Measurements from ENCODE around the gene C1orf159.
"Not testable (repeated sequence)": the region's sequence is repeated elsewhere in the genome, so short reads cannot be mapped to it uniquely, and the experiment has no call there.

The C1orf159 gene

GRCh38 chr1:1118011-1118875, 2.4 kb upstream of the C1orf159 start:
- DNase-seq (ENCODE audit: low spot score) = no peak

- DNase-seq (ENCODE audit: low spot score) = no peak
Measured at GRCh38 chr1:1117469-1117831, 1.6 kb upstream of the C1orf159 start.

- no peak for DNase-seq (ENCODE audit: low spot score)
Measured at GRCh38 chr1:1116701-1117468, 996 bp upstream of the C1orf159 start.

GRCh38 chr1:1115136-1115785, 628 bp downstream of the C1orf159 start:
- DNase-seq (ENCODE audit: low spot score) = no peak

- no peak for DNase-seq (ENCODE audit: low spot score)
Measured at GRCh38 chr1:1114431-1114830, 1.5 kb downstream of the C1orf159 start.

- no peak for DNase-seq (ENCODE audit: low spot score)
Measured at GRCh38 chr1:1112237-1112985, 3.5 kb downstream of the C1orf159 start.

- DNase-seq (ENCODE audit: low spot score) = no peak
Measured at GRCh38 chr1:1111516-1112236, 4.2 kb downstream of the C1orf159 start.

- DNase-seq (ENCODE audit: low spot score) = no peak
Measured at GRCh38 chr1:1110561-1110971, 5.3 kb downstream of the C1orf159 start.

GRCh38 chr1:1109743-1110142, 6.1 kb downstream of the C1orf159 start:
- DNase-seq (ENCODE audit: low spot score) = no peak

GRCh38 chr1:1106510-1107221, 9.2 kb downstream of the C1orf159 start:
- no peak for DNase-seq (ENCODE audit: low spot score)

- DNase-seq (ENCODE audit: low spot score) = not testable (repeated sequence)
Measured at GRCh38 chr1:1104152-1104551, 11.7 kb downstream of the C1orf159 start.

GRCh38 chr1:1101503-1101902, 14.4 kb downstream of the C1orf159 start:
- DNase-seq (ENCODE audit: low spot score) = no peak

GRCh38 chr1:1100296-1100695, 15.6 kb downstream of the C1orf159 start:
- no peak for DNase-seq (ENCODE audit: low spot score)

GRCh38 chr1:1099506-1100183, 16.2 kb downstream of the C1orf159 start:
- DNase-seq (ENCODE audit: low spot score) = no peak

GRCh38 chr1:1098681-1099421, 17.0 kb downstream of the C1orf159 start:
- DNase-seq (ENCODE audit: low spot score) = no peak

GRCh38 chr1:1096136-1096535, 19.8 kb downstream of the C1orf159 start:
- not testable (repeated sequence) for DNase-seq (ENCODE audit: low spot score)

- no peak for DNase-seq (ENCODE audit: low spot score)
Measured at GRCh38 chr1:1094981-1095380, 20.9 kb downstream of the C1orf159 start.

- DNase-seq (ENCODE audit: low spot score) = no peak
Measured at GRCh38 chr1:1093610-1093943, 22.3 kb downstream of the C1orf159 start.

- no peak for DNase-seq (ENCODE audit: low spot score)
Measured at GRCh38 chr1:1092894-1093609, 22.8 kb downstream of the C1orf159 start.

All from HuH-7 (cell line).